SKM-1 (cell line): ENCODE data around the gene CCNQ.

Source experiments
- DNase-seq: peaks from one replicate; lab custom pipeline; 2025; ENCODE audit not compliant: unreplicated experiment; lab: John Stamatoyannopoulos, UW

Gene CCNQ

DNA sequence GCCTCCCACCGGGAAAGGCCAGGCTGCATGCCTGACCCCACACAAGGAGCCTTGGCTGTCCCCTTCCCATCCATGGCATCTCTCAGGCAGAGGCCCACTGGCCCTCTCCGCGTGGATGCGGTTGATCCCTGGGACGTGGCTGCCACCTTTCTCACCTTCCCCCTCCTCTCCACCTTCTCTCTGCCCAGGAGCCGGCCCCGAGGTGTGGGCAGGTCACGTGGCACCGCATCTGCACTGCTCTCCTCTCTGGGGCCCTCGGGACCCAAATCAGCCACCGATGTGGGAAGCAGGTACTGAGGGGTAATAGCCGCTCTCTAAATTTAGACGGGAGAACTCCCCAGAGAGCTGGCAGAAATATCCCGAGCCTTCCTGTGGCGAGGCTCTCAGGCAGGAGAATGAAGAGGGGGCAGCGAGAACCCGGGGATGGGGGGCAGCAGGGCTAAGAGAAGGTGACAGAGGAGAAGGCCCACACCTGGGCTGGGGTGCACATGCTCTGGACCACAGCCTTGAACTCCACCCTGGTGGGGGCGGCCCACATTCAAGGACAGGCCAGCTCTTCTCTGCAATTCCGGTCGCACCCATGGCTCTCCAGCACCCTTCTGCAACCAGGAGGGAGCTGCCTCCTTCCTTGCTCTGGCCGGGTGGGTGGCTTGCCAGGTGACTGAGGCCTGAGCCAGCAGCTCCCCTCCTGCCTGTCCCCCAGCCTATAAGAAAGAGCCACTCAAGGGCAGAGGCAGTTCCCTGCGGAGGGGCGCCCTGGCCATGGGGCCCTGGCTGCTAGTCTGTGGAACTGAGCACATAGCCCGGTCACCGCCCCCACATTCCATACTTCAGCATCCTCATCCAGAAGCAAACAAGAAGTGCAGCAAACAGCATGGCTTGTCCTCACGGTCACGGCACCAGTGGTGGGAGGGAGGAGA, 38.4 kb upstream of the CCNQ start:
- DNase-seq: no peak

DNA sequence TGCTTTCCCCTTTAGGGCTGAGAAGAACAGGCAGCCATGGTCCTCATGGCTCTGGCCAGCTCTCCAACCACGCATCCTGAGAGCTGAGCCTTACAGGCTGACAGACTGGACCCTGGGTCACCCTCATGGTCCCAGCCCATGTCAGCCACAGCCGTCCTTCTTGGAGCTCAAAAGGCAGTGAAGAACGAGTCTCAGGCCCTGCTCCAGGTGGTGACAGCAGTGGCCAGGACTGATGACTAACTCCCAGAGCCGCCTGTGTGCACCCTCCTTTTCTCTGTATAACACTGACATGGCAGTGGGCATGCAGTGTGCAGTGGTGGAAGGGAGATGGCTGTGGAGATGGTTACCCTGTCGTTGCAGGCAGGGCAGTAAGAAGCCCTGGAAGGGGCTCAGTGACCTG, 37.8 kb upstream of the CCNQ start:
- DNase-seq: no peak

DNA sequence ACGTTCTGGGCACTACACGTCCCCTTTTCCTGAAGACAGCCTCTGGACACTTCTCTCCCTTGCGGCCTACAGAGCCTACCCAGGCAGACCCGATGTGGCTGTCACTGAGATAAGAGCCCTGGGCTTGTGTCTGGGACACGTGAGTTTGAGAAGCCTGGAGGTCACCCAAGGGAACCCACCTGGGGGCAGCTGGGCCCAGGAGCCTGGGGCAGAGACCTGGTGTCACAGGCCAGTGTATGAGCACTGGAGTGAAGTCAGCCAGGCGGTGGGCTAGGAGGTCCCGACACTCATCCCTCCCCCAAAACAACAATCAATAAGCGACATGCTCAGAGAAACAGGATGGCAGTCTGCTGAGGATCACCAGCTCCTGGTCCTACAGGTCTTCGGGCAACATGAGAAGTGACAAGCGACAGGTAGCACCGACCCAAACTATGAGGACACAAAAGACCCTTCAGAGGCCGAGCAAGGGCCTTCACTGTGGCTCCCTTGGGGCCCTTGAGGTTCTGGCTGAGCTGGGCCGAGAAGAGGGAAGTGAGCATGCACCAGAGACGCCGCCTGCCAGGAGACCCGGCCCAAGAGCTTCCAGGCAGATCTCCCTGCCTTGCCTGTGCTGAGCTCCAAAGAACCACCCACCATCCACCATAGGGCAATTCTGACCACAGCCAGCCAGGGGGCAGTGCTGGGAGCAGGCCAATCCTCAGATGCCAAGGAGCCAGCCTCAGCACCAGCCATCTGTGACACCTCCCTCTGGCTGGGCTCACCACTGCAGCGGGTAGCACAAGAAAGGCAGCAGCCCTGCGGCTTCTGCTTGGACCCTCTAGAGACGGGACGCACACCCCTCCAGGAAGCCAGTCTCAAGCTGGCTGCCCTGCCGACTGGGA, 37.1 kb upstream of the CCNQ start:
- no peak for DNase-seq

DNA sequence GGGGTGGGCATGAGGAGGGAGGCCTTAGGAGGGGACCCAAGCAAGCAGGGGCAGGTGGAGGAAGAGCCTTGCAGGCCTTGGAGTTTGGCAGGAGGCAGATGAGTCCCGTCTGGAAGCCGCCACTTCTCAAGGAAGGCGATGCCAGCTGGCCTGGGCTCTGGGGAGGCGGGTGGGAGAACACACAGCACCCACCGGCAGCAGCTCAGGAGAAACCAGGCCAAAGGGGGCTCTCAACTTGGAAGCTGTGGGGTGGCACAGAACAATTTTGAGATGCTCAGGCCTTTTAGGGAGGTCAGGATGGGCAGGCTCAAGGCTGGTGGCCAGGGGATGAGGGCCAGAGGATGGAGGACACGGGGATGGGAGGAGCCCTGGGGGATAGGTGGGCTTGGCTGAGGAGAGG, 36.4 kb upstream of the CCNQ start:
- no peak for DNase-seq

DNA sequence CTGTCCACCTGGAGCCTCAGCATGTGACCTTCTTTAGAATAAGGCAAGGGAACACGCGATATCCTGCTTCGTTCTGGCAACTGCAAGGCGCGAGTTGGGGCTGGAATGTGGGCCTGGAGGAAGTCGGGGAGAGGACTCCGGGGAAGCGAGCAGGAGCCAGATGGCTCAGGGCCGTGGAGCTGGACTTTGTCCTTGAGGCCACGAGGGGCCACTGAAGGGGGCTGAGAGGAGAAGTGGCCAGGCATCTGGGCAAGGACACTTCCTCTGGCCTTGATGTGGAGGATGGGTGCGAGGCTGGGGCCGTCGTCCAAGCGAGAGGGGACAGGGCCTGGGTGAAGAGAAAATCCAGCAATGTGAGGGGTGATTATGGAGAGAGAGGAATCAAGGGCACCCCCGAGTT, 35.9 kb upstream of the CCNQ start:
- DNase-seq: no peak

DNA sequence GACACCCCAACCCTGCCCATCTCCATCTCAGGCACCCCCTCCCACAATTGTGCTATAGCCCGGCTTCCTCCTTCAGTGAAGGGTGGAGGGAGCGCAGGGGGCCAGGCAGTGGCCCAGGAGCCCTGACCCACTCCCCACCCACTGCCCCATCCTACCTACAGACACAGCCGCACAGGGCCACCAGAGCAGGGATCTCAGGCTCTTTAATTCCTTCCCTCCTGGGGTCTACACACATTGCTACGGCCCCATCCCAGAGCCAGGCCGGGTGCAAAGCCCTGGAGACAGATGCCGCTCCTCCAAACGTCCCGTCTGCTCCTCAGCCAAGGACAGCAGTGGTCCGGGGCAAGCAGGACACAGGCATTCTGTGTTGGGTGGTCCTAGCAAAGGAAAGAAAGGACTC, 35.3 kb upstream of the CCNQ start:
- no peak for DNase-seq

DNA sequence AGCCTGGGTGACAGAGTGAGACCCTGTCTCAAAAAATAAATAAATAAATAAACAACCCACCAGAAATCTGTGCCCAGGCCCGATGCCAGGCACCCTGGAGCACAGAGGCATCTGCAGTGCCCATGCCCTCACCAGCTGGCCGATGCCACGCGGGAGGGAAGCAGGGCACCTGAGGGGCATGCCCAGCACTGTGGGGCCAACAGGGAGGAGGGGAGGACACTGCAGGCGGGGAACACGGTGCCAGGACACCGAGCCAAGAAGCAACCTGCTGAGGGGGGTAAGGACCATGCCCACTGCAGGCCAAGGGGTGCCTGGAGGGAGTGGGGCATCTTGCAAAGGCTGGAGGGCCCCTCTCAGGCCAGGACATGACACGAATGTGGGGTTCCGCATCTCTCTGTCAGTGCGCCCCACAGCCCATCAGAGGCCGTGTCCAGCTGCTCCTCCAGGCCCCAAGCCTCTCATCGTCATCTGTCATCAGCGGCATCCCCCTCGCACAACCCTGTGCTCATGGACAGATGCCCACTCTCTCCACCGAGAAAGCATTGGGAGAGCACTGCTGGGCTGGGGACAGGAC, 34.8 kb upstream of the CCNQ start:
- no peak for DNase-seq

DNA sequence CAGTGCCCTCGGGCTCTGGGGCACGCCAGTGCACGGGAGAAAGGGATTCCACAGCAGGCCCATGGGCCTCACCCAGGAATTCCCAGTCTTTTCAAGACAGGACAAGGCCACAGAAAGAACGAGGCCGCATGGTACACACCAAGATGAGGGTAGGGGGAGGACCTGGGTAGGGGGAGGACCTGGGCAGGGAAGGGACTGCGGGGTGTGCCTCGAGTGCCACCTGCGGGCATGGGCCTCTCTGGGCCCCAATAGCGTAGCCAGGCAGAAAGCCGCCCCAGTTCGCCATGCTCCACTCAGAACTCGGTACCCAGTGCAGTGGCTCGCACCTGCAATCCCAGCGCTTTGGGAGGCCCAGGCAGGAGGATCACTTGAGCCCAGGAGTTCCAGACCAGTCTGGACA, 34.1 kb upstream of the CCNQ start:
- no peak for DNase-seq

DNA sequence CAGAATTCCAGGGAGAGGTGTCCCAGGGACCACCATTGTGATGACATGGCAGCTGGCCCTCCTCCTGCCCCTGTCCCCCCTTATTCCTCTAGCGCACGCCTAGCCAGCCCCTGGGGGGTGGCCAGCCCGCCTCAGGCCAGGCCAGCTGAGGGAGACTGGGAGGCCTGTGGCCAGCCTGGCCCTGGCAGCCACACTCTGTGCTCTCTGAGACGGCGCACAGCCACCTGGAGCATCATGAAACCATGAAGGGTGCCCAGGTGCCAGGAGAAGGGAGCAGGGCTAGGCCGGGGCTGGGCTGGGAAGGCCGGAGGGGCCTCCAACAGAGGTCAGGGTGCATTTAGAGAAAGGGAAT, 33.6 kb upstream of the CCNQ start:
- DNase-seq: no peak

DNA sequence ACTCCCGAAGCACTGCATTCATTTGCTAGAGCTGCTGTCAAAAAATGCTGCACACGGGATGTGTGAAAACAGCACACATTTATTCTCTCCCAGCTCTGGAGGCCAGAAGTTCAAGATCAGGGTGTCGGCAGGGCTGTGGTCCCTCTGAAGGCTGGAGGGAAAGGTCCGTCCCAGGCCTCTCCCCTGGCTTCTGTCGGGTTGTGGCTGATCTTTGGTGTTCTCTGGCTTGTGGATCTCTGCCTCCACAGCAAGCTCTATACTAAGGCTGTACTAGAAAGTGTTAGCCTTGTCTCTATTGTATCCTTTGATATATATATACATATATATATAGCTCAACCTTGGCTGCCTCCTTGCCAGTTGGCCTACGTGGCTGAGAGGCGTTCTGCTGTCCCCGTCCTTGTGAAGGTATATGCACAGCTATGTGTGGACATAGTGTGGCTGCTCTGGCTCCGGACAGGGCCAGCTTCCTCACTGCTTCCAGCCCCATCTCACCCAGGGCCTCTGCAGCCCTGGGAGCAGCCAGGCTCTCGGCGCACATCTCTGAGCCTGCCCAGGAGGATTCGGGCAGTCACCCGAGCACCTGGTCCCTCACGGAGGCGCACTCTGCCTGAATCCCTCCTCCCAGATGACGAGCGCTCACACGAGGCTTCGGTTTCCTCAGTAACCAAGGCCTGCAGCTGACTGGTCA, 33.1 kb upstream of the CCNQ start:
- no peak for DNase-seq

DNA sequence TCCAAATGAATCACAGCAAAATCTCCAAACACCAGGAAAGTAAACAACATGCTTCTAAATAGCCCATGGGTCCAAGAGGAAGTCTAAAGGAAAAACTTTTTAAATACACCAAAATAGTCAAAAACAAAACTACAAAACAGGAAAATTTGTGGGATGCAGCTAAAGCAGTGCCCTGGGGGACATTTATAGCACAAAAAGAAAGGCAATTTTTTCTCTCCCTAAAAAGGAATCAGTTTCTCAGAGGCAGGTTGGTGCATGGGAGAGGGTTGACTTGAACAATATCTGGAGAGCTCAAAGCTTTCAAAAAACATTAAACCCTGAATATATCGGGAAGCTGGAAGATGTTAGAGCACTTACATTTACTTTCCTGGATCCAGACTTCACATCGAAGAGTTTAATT, 32.4 kb upstream of the CCNQ start:
- no peak for DNase-seq

DNA sequence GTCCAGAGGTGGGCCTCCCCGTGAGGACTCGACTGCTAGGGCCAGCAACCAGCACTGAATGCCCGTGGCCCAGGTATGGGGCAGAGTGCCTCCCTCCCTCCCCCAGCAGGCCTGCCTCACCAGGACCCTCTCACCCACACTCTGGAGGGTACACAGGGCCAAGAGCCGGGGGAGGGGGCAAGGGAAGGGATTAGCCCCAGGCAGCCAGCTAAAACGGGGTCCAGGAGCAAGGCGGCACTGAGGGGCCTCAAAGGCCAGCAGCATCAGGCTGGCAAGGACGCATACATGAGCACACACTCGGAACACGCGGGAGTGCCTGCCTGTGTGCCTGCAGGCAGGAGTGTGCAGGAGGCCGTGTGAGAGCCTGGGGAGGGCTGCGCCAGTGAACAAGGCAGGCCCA, 29.7 kb upstream of the CCNQ start:
- DNase-seq: no peak

DNA sequence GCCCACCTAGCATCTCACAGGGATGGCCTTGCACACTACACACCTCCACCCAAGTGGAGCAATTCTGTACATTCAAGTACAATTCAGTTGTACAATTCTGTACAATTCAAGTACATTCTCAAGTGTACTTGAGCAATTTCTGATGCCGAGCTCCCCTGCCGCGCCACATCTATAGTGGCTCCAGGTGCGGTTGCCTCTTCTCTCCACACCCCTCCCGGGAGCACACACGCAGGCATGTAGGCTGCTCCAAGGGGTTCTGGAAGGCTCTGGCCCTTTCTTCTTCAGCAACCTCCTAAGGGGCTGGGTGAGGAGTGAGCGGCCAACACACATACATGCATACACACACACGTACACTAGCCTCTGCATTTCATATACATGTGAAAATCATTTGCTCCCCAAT, 29.2 kb upstream of the CCNQ start:
- no peak for DNase-seq

DNA sequence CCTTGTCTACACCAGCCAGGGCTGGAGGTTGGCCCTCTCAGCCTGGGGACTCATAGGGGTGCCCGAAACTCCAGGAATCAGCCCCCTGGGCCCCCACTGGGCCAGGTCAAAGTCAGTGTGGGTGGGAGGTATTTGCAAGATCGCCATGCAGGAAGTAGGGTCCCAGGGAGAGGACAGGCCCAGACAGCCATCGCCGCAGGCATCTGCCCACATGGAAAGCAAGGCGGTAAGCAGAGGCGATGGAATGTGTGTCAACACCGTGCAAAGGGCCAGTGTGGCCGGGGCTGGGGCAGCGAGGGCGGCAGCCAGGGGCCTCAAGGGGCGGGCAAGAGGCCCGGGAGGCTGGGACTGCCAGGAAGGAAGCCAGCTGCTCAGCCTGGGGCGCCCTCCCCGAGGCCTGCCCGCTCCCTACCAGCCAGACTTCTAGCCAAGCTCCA, 28.8 kb upstream of the CCNQ start:
- DNase-seq: no peak

DNA sequence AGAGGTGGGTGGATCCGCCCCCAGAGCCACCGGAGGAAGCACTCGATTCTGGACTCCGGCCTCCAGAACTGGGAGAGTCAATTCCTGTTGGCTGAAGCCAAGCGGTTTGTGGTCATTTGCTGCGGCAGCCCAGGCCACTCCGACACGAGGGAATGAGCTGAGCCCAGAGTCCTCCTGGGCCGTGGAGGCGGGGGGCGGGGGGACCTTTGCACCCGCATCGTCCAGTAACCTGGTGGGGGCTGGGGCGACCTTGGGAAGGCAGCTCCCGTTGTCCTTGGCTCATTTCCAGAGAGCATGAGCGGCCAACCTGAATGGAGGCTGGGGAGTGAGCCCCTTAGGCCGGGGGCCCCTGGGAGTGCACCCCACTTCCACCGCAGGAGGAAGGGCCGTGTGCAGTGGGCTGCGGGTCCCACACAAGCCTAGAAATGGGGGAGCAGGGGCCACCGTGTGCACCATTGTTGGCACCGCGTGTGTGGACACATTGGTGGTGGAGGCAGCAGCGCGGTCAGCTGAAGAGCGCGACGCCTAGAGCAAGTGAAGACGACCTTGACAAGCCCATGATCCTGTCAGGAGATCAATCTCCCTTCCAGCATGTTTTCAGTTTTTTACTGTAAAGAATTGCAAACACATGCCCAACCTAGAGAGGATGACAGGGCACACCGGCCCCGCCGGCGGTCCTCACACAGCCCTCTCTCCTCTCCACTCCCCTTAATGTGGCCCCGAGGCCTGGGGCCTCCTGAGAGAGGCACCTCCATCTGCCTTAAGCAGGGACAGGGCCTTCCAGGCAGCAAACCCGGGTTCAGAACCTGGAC, 28.1 kb upstream of the CCNQ start:
- DNase-seq: no peak

DNA sequence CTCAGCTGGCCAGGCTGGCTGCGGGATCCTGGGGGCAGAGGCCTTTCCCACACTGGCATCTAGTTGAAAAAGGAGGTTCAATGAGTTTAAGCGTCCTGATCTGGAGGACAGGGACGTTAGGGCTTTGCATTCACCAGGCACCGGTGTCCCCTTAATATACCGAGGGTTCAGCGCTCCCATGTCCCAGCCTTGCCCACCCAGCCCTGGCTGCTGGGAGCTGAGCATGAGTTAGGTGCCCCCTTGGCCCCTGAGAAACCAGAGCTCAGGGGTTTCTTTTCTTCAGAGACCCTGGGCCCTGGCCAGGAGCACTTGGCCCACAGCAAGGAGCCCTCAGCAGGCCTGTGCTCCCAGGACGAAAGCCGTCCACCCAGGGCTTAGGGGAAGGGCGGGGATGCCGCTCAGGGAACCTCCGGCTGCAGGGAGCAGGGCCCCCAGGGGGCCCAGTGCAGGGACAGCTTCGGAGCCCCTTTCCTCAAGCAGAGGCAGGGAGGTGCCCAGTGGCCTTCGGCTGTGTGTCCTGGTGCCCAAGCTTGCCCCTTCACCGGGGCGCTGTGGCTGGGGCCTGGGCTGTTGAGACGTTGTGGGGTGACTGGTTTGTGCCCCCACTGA, 27.2 kb upstream of the CCNQ start:
- DNase-seq: no peak

DNA sequence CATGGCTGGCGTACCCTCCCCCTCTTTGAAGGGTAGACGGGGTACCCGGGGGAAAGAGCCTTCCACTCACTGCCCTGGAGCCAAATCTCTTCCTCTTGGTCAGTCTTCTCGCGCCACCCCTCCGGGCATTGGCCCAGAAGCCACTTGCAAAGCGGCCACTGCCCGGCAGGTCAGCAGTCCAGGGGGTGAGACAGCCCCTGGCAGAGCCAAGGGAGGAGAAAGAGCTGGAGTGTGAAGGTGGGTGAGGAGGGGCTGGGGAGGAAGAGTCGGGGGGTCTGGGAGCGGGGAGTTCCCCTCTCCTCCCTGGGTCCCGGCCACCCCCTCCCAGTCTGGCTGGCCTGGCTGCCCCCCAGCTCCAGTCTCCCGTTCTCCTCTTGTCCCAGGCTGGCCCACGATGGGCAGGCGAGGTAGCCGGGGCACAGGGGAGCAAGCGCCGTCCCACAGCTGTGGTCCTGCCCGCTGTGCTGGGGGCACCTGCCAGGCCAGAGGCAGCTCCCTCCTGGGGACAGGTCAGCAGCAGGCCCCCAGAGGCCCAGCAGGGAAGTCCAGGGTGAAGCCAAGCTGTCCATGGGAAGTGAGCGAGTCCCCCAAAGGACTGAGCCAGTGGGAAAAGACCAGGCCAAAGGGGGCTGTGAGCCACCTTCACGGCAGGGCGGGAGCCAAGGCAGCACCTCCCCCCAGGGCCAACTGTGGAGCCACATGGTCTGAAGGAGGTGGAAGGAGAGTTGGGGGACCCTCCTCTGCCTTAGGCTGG, 26.5 kb upstream of the CCNQ start:
- no peak for DNase-seq

DNA sequence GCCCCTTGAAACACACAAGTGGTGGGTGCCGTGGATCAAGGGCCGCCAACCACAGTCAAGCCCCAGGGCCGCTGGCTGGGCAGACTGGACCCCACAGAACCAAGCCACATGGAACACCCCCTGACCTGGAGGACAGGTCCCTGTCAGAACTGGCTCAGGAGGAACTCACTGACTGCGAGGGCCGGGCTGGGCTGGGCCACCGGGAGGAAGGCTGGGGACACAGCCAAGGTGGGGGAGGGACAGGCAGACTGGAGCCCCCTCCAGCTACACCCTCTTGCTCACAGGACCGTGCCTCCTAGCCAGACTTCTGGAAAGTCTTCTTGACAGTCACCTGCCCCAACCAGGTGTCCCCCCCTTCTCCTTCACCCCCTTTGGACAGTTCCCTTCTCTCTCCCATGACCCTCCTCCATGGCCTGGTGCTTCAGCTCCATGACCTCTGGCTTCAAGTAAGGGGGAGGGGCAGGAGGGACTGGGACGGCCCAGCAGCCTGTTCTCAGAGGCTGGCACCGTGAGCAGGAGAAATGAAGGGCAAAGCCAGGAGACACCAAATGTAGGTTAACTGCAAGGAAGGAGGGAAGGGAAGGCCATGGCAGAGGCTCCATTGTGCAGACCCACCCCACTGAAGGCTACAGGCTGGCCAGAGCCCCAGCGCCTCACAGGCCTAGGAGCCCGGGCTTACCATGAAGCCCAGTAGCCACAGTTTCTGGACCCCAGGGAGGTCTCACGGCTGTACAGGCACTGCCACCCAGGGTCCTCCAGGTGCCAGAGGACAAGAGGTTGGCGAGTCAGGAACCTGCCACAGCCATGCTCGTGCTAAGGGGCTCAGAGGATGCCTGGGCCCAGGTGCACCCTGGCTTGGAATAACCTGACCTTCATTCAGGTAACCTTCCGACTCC, 25.5 kb upstream of the CCNQ start:
- no peak for DNase-seq
